ENCODE results near the gene SAMD8. TPM values are rescaled to one million over a fixed set of nuclear protein-coding genes. Genes with fewer than 3 reads are reported as not detected.
"Not testable (repeated sequence)": the region's sequence is repeated elsewhere in the genome, so short reads cannot be mapped to it uniquely, and the experiment has no call there.

Gene SAMD8
- total and polyA plus RNA-seq, 2 donors (not counting 1 experiment from before 2014, with no cell fraction given), result 15.9 to 35.7 TPM

- 95% methylated on average over 6 of the region's 10 CpGs for WGBS (ENCODE audit: insufficient coverage)
- H3K4me3 ChIP-seq (ENCODE audit: control extremely low read depth in 1 of 5, extremely low read depth in 1 of 5, insufficient read depth in 1 of 5, low read depth in 2 of 5, low read length in 4 of 5), result no peak overlapping the region
- ChIA-PET POLR2A (no interaction called here), CTCF (interaction anchor here (1.0 to 2.1 kb wide), 3 partner anchors 39 to 45 kb away, joined by 4 to 12 read pairs (median 5); no protein-coding TSS in a partner anchor)
- Mint-ChIP-seq H3K27ac (no peak overlapping the region), H3K4me3 (no peak overlapping the region), H3K27me3 (no peaks in the 10 kb centered on the region), H3K9me3 (ENCODE audit: insufficient read depth) (no peaks in the 10 kb centered on the region), H3K4me1 (no peaks in the 10 kb centered on the region)
- no peak for TF ChIP-seq CTCF (IDR thresholded peaks at IDR 0.05)
- no peak for TF ChIP-seq EZH2 (IDR thresholded peaks at IDR 0.05; ENCODE audit: borderline replicate concordance, insufficient read depth, low read depth, low read length, poor library complexity, severe bottlenecking)
- no peak overlapping the region for H3K4me2 ChIP-seq (replicated peaks; ENCODE audit: low read depth, low read length, poor library complexity, severe bottlenecking)
- peaks cover 0 to 2% of the 10 kb centered on the region in 2 experiments for H3K36me3 ChIP-seq (replicated peaks in 1 of 2; ENCODE audit: control extremely low read depth in 1 of 2, control insufficient read depth in 1 of 2, extremely low read depth in 1 of 2, insufficient read depth in 2 of 2, low read length in 1 of 2)
- H3K9me3 ChIP-seq (ENCODE audit: control extremely low read depth in 1 of 3, control insufficient read depth in 2 of 3, insufficient read depth in 1 of 3, low read length in 2 of 3), result no peaks in the 10 kb centered on the region
- intact Hi-C loops (cut with micrococcal nuclease), result no loop called here
- H3K27ac ChIP-seq (ENCODE audit: low read length in 2 of 2), result no peak overlapping the region
- H3K27me3 ChIP-seq (replicated peaks in 1 of 4; ENCODE audit: control extremely low read depth in 1 of 4, control insufficient read depth in 3 of 4, insufficient read depth in 4 of 4, low read length in 3 of 4), result no peaks in the 10 kb centered on the region
- H3K79me2 ChIP-seq (ENCODE audit: control insufficient read depth, insufficient read depth, low read length), result no peaks in the 10 kb centered on the region
- no peak overlapping the region for H3K9ac ChIP-seq (ENCODE audit: low read length)
- no peak for ATAC-seq (ENCODE audit: low read depth)
- no peaks in the 10 kb centered on the region for H4K20me1 ChIP-seq (ENCODE audit: control insufficient read depth, insufficient read depth, low read length, poor library complexity, severe bottlenecking)
- H3K4me1 ChIP-seq (ENCODE audit: control insufficient read depth in 2 of 2, insufficient read depth in 2 of 2, low read length in 2 of 2), result peaks cover 3% of the 10 kb centered on the region in 2 donors
- H2AFZ ChIP-seq (ENCODE audit: insufficient read depth, low read depth, low read length, poor library complexity, severe bottlenecking), result no peak overlapping the region
- no peak for DNase-seq
These were observed 80.5 kb downstream of the SAMD8 start for GRCh38 chr10:75191821-75192568.

GRCh38 chr10:75194625-75195024 lies 83.2 kb downstream of the SAMD8 start:
- H3K27me3 ChIP-seq (replicated peaks in 1 of 4; ENCODE audit: control extremely low read depth in 1 of 4, control insufficient read depth in 3 of 4, insufficient read depth in 4 of 4, low read length in 3 of 4); H3K9me3 Mint-ChIP-seq (ENCODE audit: insufficient read depth); H3K9ac ChIP-seq (ENCODE audit: low read length); H3K4me1 ChIP-seq (ENCODE audit: control insufficient read depth in 2 of 2, insufficient read depth in 2 of 2, low read length in 2 of 2); H2AFZ ChIP-seq (ENCODE audit: insufficient read depth, low read depth, low read length, poor library complexity, severe bottlenecking); H3K4me3 Mint-ChIP-seq; H3K27ac Mint-ChIP-seq; H3K79me2 ChIP-seq (ENCODE audit: control insufficient read depth, insufficient read depth, low read length); intact Hi-C loops (cut with micrococcal nuclease); H4K20me1 ChIP-seq (ENCODE audit: control insufficient read depth, insufficient read depth, low read length, poor library complexity, severe bottlenecking); DNase-seq; H3K4me1 Mint-ChIP-seq; H3K27me3 Mint-ChIP-seq; H3K36me3 ChIP-seq (replicated peaks in 1 of 2; ENCODE audit: control extremely low read depth in 1 of 2, control insufficient read depth in 1 of 2, extremely low read depth in 1 of 2, insufficient read depth in 2 of 2, low read length in 1 of 2); H3K4me3 ChIP-seq (ENCODE audit: control extremely low read depth in 1 of 5, extremely low read depth in 1 of 5, insufficient read depth in 1 of 5, low read depth in 2 of 5, low read length in 4 of 5); ATAC-seq (ENCODE audit: low read depth); POLR2A ChIA-PET; H3K9me3 ChIP-seq (ENCODE audit: control extremely low read depth in 1 of 3, control insufficient read depth in 2 of 3, insufficient read depth in 1 of 3, low read length in 2 of 3); H3K4me2 ChIP-seq (replicated peaks; ENCODE audit: low read depth, low read length, poor library complexity, severe bottlenecking); H3K27ac ChIP-seq (ENCODE audit: low read length in 2 of 2): not testable (repeated sequence)
- 100% methylated on average over 3 of the region's 4 CpGs for WGBS (ENCODE audit: insufficient coverage)
- CTCF ChIA-PET, result interaction anchor here (0.9 kb wide), 1 partner anchor 41 kb away, joined by 3 read pairs; the partner anchor contains the start of gene COMTD1

Data from B cell (primary cell).